Right lobe of liver (tissue), 6 donors: ENCODE results near the gene WDFY4. TPM values are rescaled to one million over a fixed set of nuclear protein-coding genes. Genes with fewer than 3 reads are reported as not detected.

ENCODE experiments used
- ATAC-seq, 4 donors: fragments of 200-7000 bp; cut with Tn5 transposase; one replicate each; pipeline ENCODE4 v1.9.1; 2020; ENCODE audit warnings: mild to moderate bottlenecking in 4 of 4, moderate library complexity in 4 of 4
- DNase-seq, 3 donors: peaks; one replicate each; pipeline ENCODE4 v3.0.0-alpha.2; 2020
- H3K27ac ChIP-seq, 3 donors: fragments of 200-600 bp; one replicate each; pipeline ENCODE4 v1.8.0; 2022
- H3K27me3 ChIP-seq, 2 donors: fragments of 200-600 bp; one replicate each; pipeline ENCODE4 v1.8.0; 2022
- H3K36me3 ChIP-seq, 4 donors: fragments of 200-600 bp; sonication (generic) in 1 of 4; one replicate each; pipeline versions ENCODE4 v1.5.1 to v1.8.0; 2017 to 2022; ENCODE audit warnings: control low read depth in 1 of 4
- H3K4me1 ChIP-seq, 4 donors: fragments of 200-600 bp; sonication (generic) in 1 of 4; one replicate each; pipeline versions ENCODE4 v1.5.1 to v1.8.0; 2017 to 2022; ENCODE audit warnings: control low read depth in 1 of 4
- H3K4me3 ChIP-seq, 3 donors: fragments of 200-600 bp; one replicate each; pipeline ENCODE4 v1.8.0; 2022
- H3K9me3 ChIP-seq, 4 donors: fragments of 200-600 bp; sonication (generic) in 1 of 4; one replicate each; pipeline versions ENCODE4 v1.5.1 to v1.8.0; 2017 to 2022; ENCODE audit warnings: control low read depth in 1 of 4
- POLR2A ChIP-seq: fragments of 450-650 bp; IDR thresholded peaks from one replicate; pipeline ENCODE4 v1.6.1; 2017; ENCODE audit warnings: antibody characterized with exemption, mild to moderate bottlenecking
- WGBS: methylation state at CpG from one replicate; pipeline ENCODE4 v1.1.6; 2018; ENCODE audit warnings: low coverage, low lambda C conversion rate; ENCODE audit not compliant: insufficient coverage; ENCODE audit errors: missing lambda C conversion rate; 5-methylcytosine and 5-hydroxymethylcytosine counted together
- intact Hi-C, 2 donors: fragments of 100-400 bp; cut with DNase I; formaldehyde crosslinking; loops; one replicate each; pipeline versions ENCODE4 v1.11.2 to v1.14.1; 2022
- total RNA-seq, 6 experiments: library from RNA; depleted of rRNA in 2 of 6; stranded (reverse); fragments of >200 nt in 2 of 6; fragmentation: NEBNext Ultra II Directional in 3 of 6; extraction: Animal tissue kit (Norgen Biotek cat#: 25700) in 3 of 6; gene quantifications; one replicate each; pipeline versions ENCODE4 v1.1.0 to v1.2.4, GENCODE V29; 2016 to 2023
- TF ChIP-seq, protein P1 (sequence below), 4 donors: fragments of 200-600 bp in 3 of 4; fragments of 450-650 bp in 1 of 4; IDR thresholded peaks; one replicate each; pipeline versions ENCODE4 v1.5.1 to v1.8.0; 2016 to 2022; ENCODE audit warnings: antibody characterized with exemption in 4 of 4, mild to moderate bottlenecking in 2 of 4
- donor health status: DM: no; HTN: yes; CAD: no.
- donor health status: DM: no; HTN: no; CAD: no.
- donor health status: DM: no; HTN: no; CAD: no.
- donor health status: DM: no; HTN: yes; CAD: no.
- donor health status: DM: no; HTN: yes; CAD: no.

The WDFY4 gene
- total RNA-seq, 6 experiments from 2014 or later = 1.4 to 4.1 (median 1.9) TPM

DNA sequence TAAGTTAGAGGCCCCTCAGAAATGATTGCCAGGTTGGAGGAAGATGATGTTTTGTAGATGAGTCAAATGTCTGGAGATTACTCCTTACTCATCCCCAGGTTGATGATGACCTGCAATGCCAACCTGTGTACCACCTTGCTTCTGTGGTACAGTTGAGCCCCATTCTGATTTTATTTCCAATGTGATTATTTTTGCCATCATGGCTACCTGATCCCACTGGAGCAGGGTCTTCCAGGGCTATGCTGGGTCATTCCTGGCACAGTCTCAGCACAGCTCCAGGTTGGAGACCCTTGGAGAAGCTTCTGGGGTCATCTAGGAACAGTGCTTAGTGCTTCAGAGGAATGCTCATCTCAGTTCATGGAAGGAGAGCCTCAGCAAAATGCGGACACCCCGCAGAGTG, 220.6 kb downstream of the WDFY4 start:
- intact Hi-C loops = no loop called here
- Histone ChIP-seq H3K9me3 (no peaks in the 10 kb centered on the region), H3K4me3 (no peak overlapping the region), H3K36me3 (no peaks in the 10 kb centered on the region), H3K27me3 (no peaks in the 10 kb centered on the region), H3K4me1 (no peaks in the 10 kb centered on the region), H3K27ac (no peak overlapping the region)
- ATAC-seq (no peak), DNase-seq (no peak)
- TF ChIP-seq POLR2A = no peak
- TF ChIP-seq, protein P1, sequence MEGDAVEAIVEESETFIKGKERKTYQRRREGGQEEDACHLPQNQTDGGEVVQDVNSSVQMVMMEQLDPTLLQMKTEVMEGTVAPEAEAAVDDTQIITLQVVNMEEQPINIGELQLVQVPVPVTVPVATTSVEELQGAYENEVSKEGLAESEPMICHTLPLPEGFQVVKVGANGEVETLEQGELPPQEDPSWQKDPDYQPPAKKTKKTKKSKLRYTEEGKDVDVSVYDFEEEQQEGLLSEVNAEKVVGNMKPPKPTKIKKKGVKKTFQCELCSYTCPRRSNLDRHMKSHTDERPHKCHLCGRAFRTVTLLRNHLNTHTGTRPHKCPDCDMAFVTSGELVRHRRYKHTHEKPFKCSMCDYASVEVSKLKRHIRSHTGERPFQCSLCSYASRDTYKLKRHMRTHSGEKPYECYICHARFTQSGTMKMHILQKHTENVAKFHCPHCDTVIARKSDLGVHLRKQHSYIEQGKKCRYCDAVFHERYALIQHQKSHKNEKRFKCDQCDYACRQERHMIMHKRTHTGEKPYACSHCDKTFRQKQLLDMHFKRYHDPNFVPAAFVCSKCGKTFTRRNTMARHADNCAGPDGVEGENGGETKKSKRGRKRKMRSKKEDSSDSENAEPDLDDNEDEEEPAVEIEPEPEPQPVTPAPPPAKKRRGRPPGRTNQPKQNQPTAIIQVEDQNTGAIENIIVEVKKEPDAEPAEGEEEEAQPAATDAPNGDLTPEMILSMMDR (IDR thresholded peaks at IDR 0.05) = no peak
- WGBS = 100% methylated on average over 2 of the region's 2 CpGs

DNA sequence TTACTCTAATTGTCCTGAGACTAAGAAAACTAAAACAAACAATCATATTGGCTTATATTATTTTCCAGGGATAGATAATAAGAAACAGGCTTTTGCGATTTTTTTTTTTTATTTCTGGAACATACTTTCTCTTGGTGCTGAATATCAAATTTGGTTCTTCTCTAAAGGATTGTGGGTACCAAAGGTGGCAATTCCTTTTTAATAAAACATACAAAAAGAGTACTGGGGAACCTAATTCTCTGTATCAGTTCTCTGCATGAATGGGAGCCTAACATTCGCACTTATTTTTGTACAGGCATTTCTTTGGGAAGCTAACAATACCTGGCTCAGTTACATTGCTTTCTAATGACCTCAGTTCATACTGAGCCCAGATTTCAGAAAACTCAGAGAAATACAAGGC, 222.2 kb downstream of the WDFY4 start:
- Histone ChIP-seq H3K27me3 (no peaks in the 10 kb centered on the region), H3K9me3 (no peaks in the 10 kb centered on the region), H3K27ac (no peak overlapping the region), H3K4me1 (no peaks in the 10 kb centered on the region), H3K36me3 (no peaks in the 10 kb centered on the region), H3K4me3 (no peak overlapping the region)
- no peak for TF ChIP-seq POLR2A
- TF ChIP-seq, protein P1 (IDR thresholded peaks at IDR 0.05) = no peak
- no peak for ATAC-seq
- 81% methylated on average over 2 of the region's 2 CpGs for WGBS
- intact Hi-C loops = no loop called here
- no peak for DNase-seq

DNA sequence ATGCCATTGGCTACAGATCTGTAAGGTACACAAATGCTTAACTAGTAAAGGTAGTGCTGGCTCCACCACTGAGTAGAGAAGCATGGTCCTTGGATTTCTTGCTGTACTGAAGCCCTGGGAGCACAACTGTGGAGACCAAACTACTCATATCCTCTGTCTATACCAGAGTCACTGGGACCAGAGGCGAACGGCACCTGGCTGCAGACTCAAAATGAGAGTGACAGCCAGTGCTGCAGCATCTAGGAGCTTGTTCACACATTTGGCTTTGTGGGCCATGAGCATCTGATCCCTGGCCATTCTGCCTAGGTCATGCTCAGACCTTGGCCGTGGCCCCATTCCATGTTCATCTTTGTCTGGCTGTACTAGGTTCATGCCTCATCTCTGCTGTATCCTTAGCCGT, 223.1 kb downstream of the WDFY4 start:
- H3K4me3 ChIP-seq = no peak overlapping the region
- H3K36me3 ChIP-seq = no peaks in the 10 kb centered on the region
- TF ChIP-seq, protein P1 (IDR thresholded peaks at IDR 0.05) = no peak
- no peak for TF ChIP-seq POLR2A
- intact Hi-C loops = no loop called here
- no peaks in the 10 kb centered on the region for H3K27me3 ChIP-seq
- no peaks in the 10 kb centered on the region for H3K4me1 ChIP-seq
- no CpG with 5 or more reads among the region's 4 CpGs for WGBS
- ATAC-seq = no peak
- DNase-seq = no peak
- no peaks in the 10 kb centered on the region for H3K9me3 ChIP-seq
- no peak overlapping the region for H3K27ac ChIP-seq

DNA sequence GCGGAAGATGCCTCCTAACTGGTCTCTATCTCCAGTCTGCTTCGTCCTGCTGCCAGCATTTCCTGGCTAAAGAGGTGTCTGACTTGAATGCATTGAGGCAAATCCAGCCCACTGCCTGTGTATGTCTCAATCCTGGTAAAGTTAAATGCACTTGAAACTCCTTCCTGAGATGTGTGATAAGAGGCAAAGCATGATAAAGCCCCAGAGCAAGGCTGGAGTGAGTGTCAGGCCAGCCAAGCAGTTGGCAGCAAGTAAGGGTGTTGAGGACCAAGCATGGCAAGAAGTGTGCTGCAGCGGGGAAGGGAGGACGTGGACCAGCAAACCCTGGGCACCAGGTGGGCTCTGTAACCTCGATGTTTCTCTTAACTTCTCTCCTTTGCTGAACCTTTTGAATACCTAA, 225.9 kb downstream of the WDFY4 start:
- ATAC-seq (no peak), DNase-seq (no peak)
- Histone ChIP-seq H3K4me3 (no peak overlapping the region), H3K36me3 (no peaks in the 10 kb centered on the region), H3K4me1 (no peaks in the 10 kb centered on the region), H3K9me3 (no peaks in the 10 kb centered on the region), H3K27ac (no peak overlapping the region), H3K27me3 (no peaks in the 10 kb centered on the region)
- WGBS = 60% methylated on average over 4 of the region's 5 CpGs
- no peak for TF ChIP-seq POLR2A
- TF ChIP-seq, protein P1 (IDR thresholded peaks at IDR 0.05) = no peak
- intact Hi-C loops = no loop called here

DNA sequence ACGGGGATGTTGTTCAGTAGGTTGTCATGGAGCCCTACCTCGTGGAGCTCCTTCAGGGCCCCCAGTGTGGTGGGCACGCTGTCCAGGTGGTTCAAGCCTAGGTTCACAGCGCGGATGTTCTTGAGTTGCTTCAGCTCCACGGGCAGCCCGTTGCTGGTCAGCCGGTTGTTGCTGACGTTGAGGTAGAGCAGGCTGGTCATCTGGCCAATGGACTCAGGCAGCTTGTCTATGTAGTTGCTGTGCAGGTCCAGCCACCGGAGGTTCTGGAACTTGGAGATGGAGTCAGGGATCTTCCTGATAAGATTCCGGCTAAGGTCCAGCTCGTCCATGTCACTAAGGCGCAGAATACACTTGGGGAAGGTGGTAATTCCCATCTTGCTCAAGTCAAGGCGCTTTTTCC, 229.0 kb downstream of the WDFY4 start:
- H3K36me3 ChIP-seq = no peaks in the 10 kb centered on the region
- ATAC-seq (no peak), DNase-seq (no peak)
- TF ChIP-seq POLR2A = no peak
- TF ChIP-seq, protein P1 (IDR thresholded peaks at IDR 0.05) = no peak
- no peaks in the 10 kb centered on the region for H3K9me3 ChIP-seq
- H3K4me1 ChIP-seq = no peaks in the 10 kb centered on the region
- no peak overlapping the region for H3K27ac ChIP-seq
- 80% methylated on average over 3 of the region's 14 CpGs for WGBS
- no peaks in the 10 kb centered on the region for H3K27me3 ChIP-seq
- H3K4me3 ChIP-seq = no peak overlapping the region
- intact Hi-C loops = no loop called here
